ENCODE data around the gene RNF113B. TPM values are rescaled to one million over a fixed set of nuclear protein-coding genes. Genes with fewer than 3 reads are reported as not detected.

Gene RNF113B
- total and polyA plus RNA-seq, 2 of the 4 experiments (the other 2 are of a cell fraction) = not detected

DNA sequence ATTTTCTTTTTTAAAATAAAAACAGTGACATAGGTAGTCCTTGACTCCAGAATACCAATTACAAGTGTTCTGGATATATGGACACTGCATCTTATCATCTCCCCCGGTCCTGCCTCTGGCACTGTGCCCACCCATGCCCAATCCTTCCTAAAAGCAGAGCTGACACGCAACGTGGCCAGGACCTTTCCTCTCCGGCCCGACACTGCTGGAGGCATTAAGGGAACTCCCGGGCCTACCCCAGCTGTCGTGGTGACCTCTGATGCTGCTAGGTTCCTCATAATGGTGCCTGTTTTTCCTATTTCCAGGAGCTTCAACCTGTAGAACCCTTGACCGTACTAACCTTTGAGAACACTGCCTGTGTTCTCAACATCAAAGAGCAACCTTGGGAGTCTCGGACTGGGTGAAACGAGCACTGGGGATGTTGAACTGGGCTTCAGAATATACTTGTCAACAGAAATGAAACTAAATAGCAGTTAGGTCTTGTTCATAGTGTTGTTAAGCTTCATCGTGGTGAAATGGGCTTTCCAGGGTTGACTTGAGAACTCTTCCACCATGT is 13.9 kb upstream of the RNF113B start:
- H3K18ac ChIP-seq (ENCODE audit: low read depth, low read length) = peak overlapping the region; percentile 47
- H2BK15ac ChIP-seq (ENCODE audit: low read depth, low read length) = peak overlapping the region; percentile 60; the same call in 2 of the 3 replicates
- H3K79me1 ChIP-seq (ENCODE audit: low read depth in 1 of 2, low read length in 2 of 2) = peaks cover 54 to 77% of the 10 kb centered on the region in 2 experiments
- H2BK120ac ChIP-seq (ENCODE audit: low read depth, low read length) = peak overlapping the region; percentile 24
- peaks cover 2% of the 10 kb centered on the region for H3K36me3 ChIP-seq (ENCODE audit: control insufficient read depth, insufficient read depth, low read length)
- peak overlapping the region; percentile 17; the same call in 1 of the 2 replicates for H3K56ac ChIP-seq (ENCODE audit: extremely low read depth, insufficient read depth, low read length)
- no peak overlapping the region for H2AK9ac ChIP-seq (replicated peaks; ENCODE audit: low read depth, low read length, poor library complexity)
- H2BK20ac ChIP-seq (ENCODE audit: low read depth, low read length) = peak overlapping the region; percentile 61
- peak overlapping the region; percentile 80 for H2AK5ac ChIP-seq (ENCODE audit: low read depth, low read length)
- ATAC-seq (ENCODE audit: low read depth) = no peak
- no peak for DNase-seq
- H3K23ac ChIP-seq (ENCODE audit: low read depth, low read length) = peak overlapping the region; percentile 62
- intact Hi-C loops (cut with micrococcal nuclease) (loop anchor here (10.0 kb wide), 1 partner anchor 1056 kb away; no protein-coding TSS in a partner anchor), dilution Hi-C loops (cut with HindIII; ENCODE audit: low sequenced_read_pairs, unreplicated experiment) (no loop called here), in situ Hi-C loops (cut with MboI; ENCODE audit: low sequenced_read_pairs) (no loop called here)
- peak overlapping the region; percentile 71 for H2BK5ac ChIP-seq (ENCODE audit: low read depth, low read length, poor library complexity, severe bottlenecking)
- H3K4ac ChIP-seq (ENCODE audit: low read depth, low read length) = peak overlapping the region; percentile 74
- no peaks in the 10 kb centered on the region for H3K9me3 ChIP-seq (ENCODE audit: control insufficient read depth, insufficient read depth, low read length)
- peak overlapping the region; percentile 66 to 92 for H4K8ac ChIP-seq (ENCODE audit: low read depth in 2 of 2, low read length in 2 of 2)
- H4K91ac ChIP-seq (ENCODE audit: insufficient read depth, low read depth, low read length) = peak overlapping the region; percentile 84
- peaks cover 27% of the 10 kb centered on the region for H3K9me1 ChIP-seq (ENCODE audit: insufficient read depth, low read length)
- no peak overlapping the region for H2AFZ ChIP-seq (replicated peaks; ENCODE audit: low read length, poor library complexity)
- peak overlapping the region; percentile 48; the same call in 1 of the 2 replicates for H3K14ac ChIP-seq (replicated peaks; ENCODE audit: low read depth, low read length)
- CTCF ChIA-PET = interaction anchor here (0.6 to 1.1 kb wide), 3 partner anchors 16 to 391 kb away, joined by 3 read pairs; no protein-coding TSS in a partner anchor
- no TSS peak for BruUV-seq (replicated peaks)
- 64% methylated on average over 2 of the region's 11 CpGs; no CpG with 5 or more reads in 1 of the 2 experiments for WGBS, 2 experiments (ENCODE audit: extremely low coverage in 2 of 2, insufficient read length in 1 of 2)
- H3K4me2 ChIP-seq (ENCODE audit: low read depth, low read length) = no peak overlapping the region; the same call in 1 of the 2 replicates
- TF ChIP-seq CEBPB (IDR thresholded peaks at IDR 0.05; ENCODE audit: low read depth, low read length) (no peak), RFX5 (IDR thresholded peaks at IDR 0.05; ENCODE audit: low read depth, low read length) (no peak), POLR2A (IDR thresholded peaks at IDR 0.05; ENCODE audit: low read depth, low read length) (no peak), NFE2L2 (IDR thresholded peaks at IDR 0.05; ENCODE audit: low read depth, low read length) (no peak), BHLHE40 (IDR thresholded peaks at IDR 0.05; ENCODE audit: low read depth, low read length) (no peak), RAD21 (IDR thresholded peaks at IDR 0.05; ENCODE audit: low read length) (no peak), MAZ (IDR thresholded peaks at IDR 0.05; ENCODE audit: borderline replicate concordance, low read depth, low read length) (no peak), RCOR1 (IDR thresholded peaks at IDR 0.05; ENCODE audit: insufficient replicate concordance, low read length) (no peak), FOS (IDR thresholded peaks at IDR 0.05; ENCODE audit: low read depth, low read length) (no peak), MXI1 (IDR thresholded peaks at IDR 0.05; ENCODE audit: borderline replicate concordance, low read depth, low read length) (no peak), CHD1 (IDR thresholded peaks at IDR 0.05; ENCODE audit: low read depth, low read length) (no peak)
- TF ChIP-seq, protein P1, sequence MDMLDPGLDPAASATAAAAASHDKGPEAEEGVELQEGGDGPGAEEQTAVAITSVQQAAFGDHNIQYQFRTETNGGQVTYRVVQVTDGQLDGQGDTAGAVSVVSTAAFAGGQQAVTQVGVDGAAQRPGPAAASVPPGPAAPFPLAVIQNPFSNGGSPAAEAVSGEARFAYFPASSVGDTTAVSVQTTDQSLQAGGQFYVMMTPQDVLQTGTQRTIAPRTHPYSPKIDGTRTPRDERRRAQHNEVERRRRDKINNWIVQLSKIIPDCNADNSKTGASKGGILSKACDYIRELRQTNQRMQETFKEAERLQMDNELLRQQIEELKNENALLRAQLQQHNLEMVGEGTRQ (IDR thresholded peaks at IDR 0.05; ENCODE audit: low read depth, low read length) = no peak
- TF ChIP-seq, protein P2, sequence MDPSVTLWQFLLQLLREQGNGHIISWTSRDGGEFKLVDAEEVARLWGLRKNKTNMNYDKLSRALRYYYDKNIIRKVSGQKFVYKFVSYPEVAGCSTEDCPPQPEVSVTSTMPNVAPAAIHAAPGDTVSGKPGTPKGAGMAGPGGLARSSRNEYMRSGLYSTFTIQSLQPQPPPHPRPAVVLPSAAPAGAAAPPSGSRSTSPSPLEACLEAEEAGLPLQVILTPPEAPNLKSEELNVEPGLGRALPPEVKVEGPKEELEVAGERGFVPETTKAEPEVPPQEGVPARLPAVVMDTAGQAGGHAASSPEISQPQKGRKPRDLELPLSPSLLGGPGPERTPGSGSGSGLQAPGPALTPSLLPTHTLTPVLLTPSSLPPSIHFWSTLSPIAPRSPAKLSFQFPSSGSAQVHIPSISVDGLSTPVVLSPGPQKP (IDR thresholded peaks at IDR 0.05; ENCODE audit: borderline replicate concordance, low read depth, low read length) = no peak
- TF ChIP-seq, protein P3, sequence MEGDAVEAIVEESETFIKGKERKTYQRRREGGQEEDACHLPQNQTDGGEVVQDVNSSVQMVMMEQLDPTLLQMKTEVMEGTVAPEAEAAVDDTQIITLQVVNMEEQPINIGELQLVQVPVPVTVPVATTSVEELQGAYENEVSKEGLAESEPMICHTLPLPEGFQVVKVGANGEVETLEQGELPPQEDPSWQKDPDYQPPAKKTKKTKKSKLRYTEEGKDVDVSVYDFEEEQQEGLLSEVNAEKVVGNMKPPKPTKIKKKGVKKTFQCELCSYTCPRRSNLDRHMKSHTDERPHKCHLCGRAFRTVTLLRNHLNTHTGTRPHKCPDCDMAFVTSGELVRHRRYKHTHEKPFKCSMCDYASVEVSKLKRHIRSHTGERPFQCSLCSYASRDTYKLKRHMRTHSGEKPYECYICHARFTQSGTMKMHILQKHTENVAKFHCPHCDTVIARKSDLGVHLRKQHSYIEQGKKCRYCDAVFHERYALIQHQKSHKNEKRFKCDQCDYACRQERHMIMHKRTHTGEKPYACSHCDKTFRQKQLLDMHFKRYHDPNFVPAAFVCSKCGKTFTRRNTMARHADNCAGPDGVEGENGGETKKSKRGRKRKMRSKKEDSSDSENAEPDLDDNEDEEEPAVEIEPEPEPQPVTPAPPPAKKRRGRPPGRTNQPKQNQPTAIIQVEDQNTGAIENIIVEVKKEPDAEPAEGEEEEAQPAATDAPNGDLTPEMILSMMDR (conservative IDR thresholded peaks at IDR 0.05; ENCODE audit: low read depth, low read length) = no peak
- H3K4me1 ChIP-seq (ENCODE audit: control insufficient read depth, insufficient read depth, low read length) = peaks cover 28% of the 10 kb centered on the region
- H4K20me1 ChIP-seq (ENCODE audit: insufficient read depth, low read length) = peaks cover 44% of the 10 kb centered on the region
- H3K9ac ChIP-seq (ENCODE audit: low read depth, low read length) = no peak overlapping the region
- H4K5ac ChIP-seq (ENCODE audit: low read depth, low read length) = peak overlapping the region; percentile 61
- POLR2A ChIA-PET (ENCODE audit: unreplicated experiment) = interaction anchor here (0.8 kb wide), 1 partner anchor 9 kb away, joined by 3 read pairs; no protein-coding TSS in a partner anchor
- peak overlapping the region; percentile 65; the same call in 1 of the 2 replicates for H3K27ac ChIP-seq (ENCODE audit: insufficient read depth, low read length)
- H3K4me3 ChIP-seq (ENCODE audit: insufficient read depth, low read depth, low read length) = no peak overlapping the region
- no peaks in the 10 kb centered on the region for H3K27me3 ChIP-seq (ENCODE audit: control insufficient read depth, insufficient read depth, low read length)
